ENCODE data around the gene NLRP1. TPM values are rescaled to one million over a fixed set of nuclear protein-coding genes. Genes with fewer than 3 reads are reported as not detected.

NLRP1 gene
- total and polyA plus RNA-seq, 2 donors (not counting 3 experiments of a cell fraction or from before 2014, with no cell fraction given) = 43.8 to 53.9 TPM

DNA sequence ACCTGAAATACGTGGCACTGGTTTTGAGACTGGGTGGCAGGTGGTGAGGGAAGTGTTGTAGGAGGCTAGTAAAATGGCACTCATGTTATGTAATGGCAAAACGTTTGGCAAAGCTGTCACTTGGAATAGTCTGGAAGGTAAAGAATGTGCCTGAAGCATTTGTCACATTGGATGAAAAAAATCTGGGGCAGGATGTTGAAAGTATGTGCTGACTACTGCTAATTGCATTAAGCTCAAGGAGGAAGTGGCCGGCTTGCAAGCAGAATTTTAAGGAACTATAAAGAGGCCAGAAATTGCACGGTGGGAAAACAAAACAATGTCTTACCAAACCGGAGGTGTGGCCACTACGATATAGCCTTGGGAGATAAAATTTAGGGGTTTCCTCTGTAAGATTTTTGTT lies 26.6 kb upstream of the NLRP1 start:
- Histone ChIP-seq H3K27ac (ENCODE audit: insufficient read depth, low read depth, low read length) (no peak overlapping the region), H3K9me1 (replicated peaks; ENCODE audit: control insufficient read depth, extremely low read depth, insufficient read depth, low read length) (no peaks in the 10 kb centered on the region), H3K9ac (replicated peaks; ENCODE audit: extremely low read depth, insufficient read depth, low read length) (no peak overlapping the region), H3K79me2 (ENCODE audit: control insufficient read depth, insufficient read depth, low read length) (no peaks in the 10 kb centered on the region), H3K9me3 (replicated peaks; ENCODE audit: control insufficient read depth, insufficient read depth, low read length) (no peaks in the 10 kb centered on the region), H3K4me1 (ENCODE audit: control insufficient read depth, extremely low read depth, insufficient read depth, low read length) (no peaks in the 10 kb centered on the region), H2AFZ (ENCODE audit: low read depth, low read length) (no peak overlapping the region), H3K36me3 (ENCODE audit: control insufficient read depth in 2 of 2, extremely low read depth in 1 of 2, insufficient read depth in 2 of 2, low read length in 2 of 2) (no peaks in the 10 kb centered on the region), H4K20me1 (replicated peaks; ENCODE audit: control insufficient read depth, extremely low read depth, insufficient read depth, low read length) (no peaks in the 10 kb centered on the region), H3K27me3 (ENCODE audit: control insufficient read depth in 2 of 2, insufficient read depth in 2 of 2, low read length in 2 of 2) (no peaks in the 10 kb centered on the region), H3K4me2 (ENCODE audit: insufficient read depth, low read length) (no peak overlapping the region), H3K4me3 (replicated peaks in 1 of 3; ENCODE audit: insufficient read depth in 1 of 3, low read depth in 1 of 3, low read length in 3 of 3) (no peak overlapping the region)
- intact Hi-C loops (cut with micrococcal nuclease) = no loop called here
- no TSS peak for BruUV-seq (replicated peaks)
- no peak for TF ChIP-seq MYC (IDR thresholded peaks at IDR 0.05; ENCODE audit: low read depth, low read length)
- TF ChIP-seq POLR2AphosphoS5 (IDR thresholded peaks at IDR 0.05; ENCODE audit: insufficient read depth, low read depth, low read length) = no peak
- TF ChIP-seq, protein P1, sequence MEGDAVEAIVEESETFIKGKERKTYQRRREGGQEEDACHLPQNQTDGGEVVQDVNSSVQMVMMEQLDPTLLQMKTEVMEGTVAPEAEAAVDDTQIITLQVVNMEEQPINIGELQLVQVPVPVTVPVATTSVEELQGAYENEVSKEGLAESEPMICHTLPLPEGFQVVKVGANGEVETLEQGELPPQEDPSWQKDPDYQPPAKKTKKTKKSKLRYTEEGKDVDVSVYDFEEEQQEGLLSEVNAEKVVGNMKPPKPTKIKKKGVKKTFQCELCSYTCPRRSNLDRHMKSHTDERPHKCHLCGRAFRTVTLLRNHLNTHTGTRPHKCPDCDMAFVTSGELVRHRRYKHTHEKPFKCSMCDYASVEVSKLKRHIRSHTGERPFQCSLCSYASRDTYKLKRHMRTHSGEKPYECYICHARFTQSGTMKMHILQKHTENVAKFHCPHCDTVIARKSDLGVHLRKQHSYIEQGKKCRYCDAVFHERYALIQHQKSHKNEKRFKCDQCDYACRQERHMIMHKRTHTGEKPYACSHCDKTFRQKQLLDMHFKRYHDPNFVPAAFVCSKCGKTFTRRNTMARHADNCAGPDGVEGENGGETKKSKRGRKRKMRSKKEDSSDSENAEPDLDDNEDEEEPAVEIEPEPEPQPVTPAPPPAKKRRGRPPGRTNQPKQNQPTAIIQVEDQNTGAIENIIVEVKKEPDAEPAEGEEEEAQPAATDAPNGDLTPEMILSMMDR (IDR thresholded peaks at IDR 0.05; ENCODE audit: extremely low read depth in 1 of 2, insufficient read depth in 1 of 2, low read depth in 1 of 2, low read length in 2 of 2) = no peak
- no peak for TF ChIP-seq JUN (IDR thresholded peaks at IDR 0.05; ENCODE audit: borderline replicate concordance, insufficient read depth, insufficient read length, low read depth)
- TF ChIP-seq, protein P2, sequence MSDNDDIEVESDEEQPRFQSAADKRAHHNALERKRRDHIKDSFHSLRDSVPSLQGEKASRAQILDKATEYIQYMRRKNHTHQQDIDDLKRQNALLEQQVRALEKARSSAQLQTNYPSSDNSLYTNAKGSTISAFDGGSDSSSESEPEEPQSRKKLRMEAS (IDR thresholded peaks at IDR 0.05; ENCODE audit: insufficient read depth, insufficient read length) = no peak
- no peak for TF ChIP-seq FOS (IDR thresholded peaks at IDR 0.05; ENCODE audit: borderline replicate concordance, insufficient read depth, low read length)
- TF ChIP-seq GATA2 (IDR thresholded peaks at IDR 0.05; ENCODE audit: insufficient read depth, insufficient read length, low read depth, low read length) = no peak
- no peak for TF ChIP-seq EZH2 (IDR thresholded peaks at IDR 0.05; ENCODE audit: borderline replicate concordance, low read depth, low read length, severe bottlenecking)
- TF ChIP-seq POLR2A (IDR thresholded peaks at IDR 0.05; ENCODE audit: low read depth, low read length) = no peak
- dilution Hi-C loops (cut with MboI; ENCODE audit: extremely low pct_ligation_motif_present, low sequenced_read_pairs) = no loop called here
- ChIA-PET CTCF (interaction anchor here (1.2 to 1.3 kb wide), 2 partner anchors 19 to 20 kb away, joined by 3 read pairs; no protein-coding TSS in a partner anchor), POLR2A (no interaction called here)
- DNase-seq (ENCODE audit: low read depth, low spot score) (no peak), FAIRE-seq (no peak)

Measured in endothelial cell of umbilical vein (primary cell).